Endothelial cell of umbilical vein (primary cell): ENCODE results near the gene CPA2. TPM values are rescaled to one million over a fixed set of nuclear protein-coding genes. Genes with fewer than 3 reads are reported as not detected.
"Not testable (repeated sequence)": the region's sequence is repeated elsewhere in the genome, so short reads cannot be mapped to it uniquely, and the experiment has no call there.

Source experiments
- BruUV-seq: library from RNA; stranded (reverse); fragments of 400-500 nt; replicated peaks from 2 replicates; lab custom pipeline; 2021; lab: Mats Ljungman, UMichigan
- CTCF ChIA-PET: fragments of 300-600, 350-600 bp; sonication (Branson Sonifier 250); formaldehyde crosslinking; loops from one replicate; lab custom pipeline; 2021; ENCODE audit warnings: antibody characterized with exemption, inconsistent platforms; lab: Charles Lee
- POLR2A ChIA-PET: fragments of 300-600, 350-600 bp; sonication (Branson Sonifier 250); formaldehyde crosslinking; loops from one replicate; lab custom pipeline; 2021; ENCODE audit warnings: antibody characterized with exemption, inconsistent platforms; lab: Charles Lee
- DNase-seq: peaks from one replicate; pipeline ENCODE4 v3.0.0-alpha.2; 2011; ENCODE audit warnings: low read depth, low spot score
- FAIRE-seq: peaks from 2 replicates; lab custom pipeline; 2011; peaks lifted over from hg19 to GRCh38; lab: Jason Lieb, UNC
- H2AFZ ChIP-seq: 2 replicates; pipeline ENCODE4 v1.6.0; 2012; ENCODE audit warnings: low read depth, low read length, control low read depth, inconsistent platforms
- H3K27ac ChIP-seq: 2 replicates; pipeline ENCODE4 v1.5.1; 2011; ENCODE audit warnings: low read depth, mild to moderate bottlenecking, control low read depth, low read length, moderate library complexity; ENCODE audit not compliant: insufficient read depth
- H3K27me3 ChIP-seq, 2 experiments: 2 replicates each; pipeline versions ENCODE4 v1.6.0 to v1.6.1; 2011; ENCODE audit warnings: low read length in 2 of 2, mixed read lengths in 1 of 2; ENCODE audit not compliant: control insufficient read depth in 2 of 2, insufficient read depth in 2 of 2
- H3K36me3 ChIP-seq, 2 experiments: 2 replicates in 1 of 2; 3 replicates in 1 of 2; pipeline ENCODE4 v1.5.1; 2011; ENCODE audit warnings: low read length in 2 of 2, mild to moderate bottlenecking in 1 of 2, moderate library complexity in 1 of 2; ENCODE audit not compliant: control insufficient read depth in 2 of 2, insufficient read depth in 2 of 2; ENCODE audit errors: extremely low read depth in 1 of 2
- H3K4me1 ChIP-seq: 3 replicates; pipeline ENCODE4 v1.5.1; 2011; ENCODE audit warnings: mild to moderate bottlenecking, low read length; ENCODE audit not compliant: control insufficient read depth, insufficient read depth; ENCODE audit errors: extremely low read depth
- H3K4me2 ChIP-seq: 2 replicates; pipeline ENCODE4 v1.6.1; 2011; ENCODE audit warnings: low read length, control low read depth, mixed read lengths; ENCODE audit not compliant: insufficient read depth
- H3K4me3 ChIP-seq, 3 experiments: fragments of 200-600 bp in 1 of 3; sonication (generic), shearing (Covaris generic) in 1 of 3; replicated peaks in 1 of 3; 2 replicates each; pipeline ENCODE4 v1.5.1; 2011 to 2016; ENCODE audit warnings: control low read depth in 3 of 3, low read length in 3 of 3, mild to moderate bottlenecking in 2 of 3, inconsistent platforms in 1 of 3, low read depth in 1 of 3, moderate library complexity in 1 of 3; ENCODE audit not compliant: insufficient read depth in 1 of 3
- H3K79me2 ChIP-seq: 2 replicates; pipeline ENCODE4 v1.6.0; 2012; ENCODE audit warnings: low read length, inconsistent platforms; ENCODE audit not compliant: control insufficient read depth, insufficient read depth
- H3K9ac ChIP-seq: replicated peaks from 2 replicates; pipeline ENCODE3; 2011; ENCODE audit warnings: low read length, control low read depth; ENCODE audit not compliant: insufficient read depth; ENCODE audit errors: extremely low read depth
- H3K9me1 ChIP-seq: replicated peaks from 3 replicates; pipeline ENCODE4 v1.6.0; 2011; ENCODE audit warnings: mild to moderate bottlenecking, low read length; ENCODE audit not compliant: control insufficient read depth, insufficient read depth; ENCODE audit errors: extremely low read depth
- H3K9me3 ChIP-seq: replicated peaks from 2 replicates; pipeline ENCODE4 v1.5.1; 2012; ENCODE audit warnings: low read length, inconsistent platforms; ENCODE audit not compliant: control insufficient read depth, insufficient read depth
- H4K20me1 ChIP-seq: replicated peaks from 2 replicates; pipeline ENCODE3; 2011; ENCODE audit warnings: mild to moderate bottlenecking, low read length; ENCODE audit not compliant: control insufficient read depth, insufficient read depth; ENCODE audit errors: extremely low read depth
- EZH2 ChIP-seq: IDR thresholded peaks from 2 replicates; pipeline ENCODE4 v1.6.1; 2012; ENCODE audit warnings: borderline replicate concordance, low read depth, mild to moderate bottlenecking, moderate library complexity, low read length, inconsistent platforms; ENCODE audit not compliant: severe bottlenecking
- FOS ChIP-seq: IDR thresholded peaks from 2 replicates; pipeline ENCODE4 v1.6.1; 2011; ENCODE audit warnings: mild to moderate bottlenecking, low read length, moderate library complexity, borderline replicate concordance; ENCODE audit not compliant: insufficient read depth
- GATA2 ChIP-seq: IDR thresholded peaks from 2 replicates; pipeline ENCODE4 v1.7.0; 2011; ENCODE audit warnings: low read depth, mild to moderate bottlenecking, moderate library complexity, mixed read lengths, low read length; ENCODE audit not compliant: insufficient read length, insufficient read depth
- POLR2AphosphoS5 ChIP-seq: IDR thresholded peaks from 2 replicates; pipeline ENCODE4 v1.6.1; 2012; ENCODE audit warnings: low read depth, mild to moderate bottlenecking, control low read depth, low read length, moderate library complexity; ENCODE audit not compliant: insufficient read depth
- dilution Hi-C: fragments of 300-500 bp; cut with MboI; formaldehyde crosslinking; loops from one replicate; pipeline ENCODE4 v1.15.0; 2019; ENCODE audit warnings: low sequenced_read_pairs; ENCODE audit not compliant: extremely low pct_ligation_motif_present
- intact Hi-C: fragments of 100-400 bp; cut with micrococcal nuclease; formaldehyde crosslinking; loops from one replicate; pipeline ENCODE4 v1.10.0; 2022
- polyA plus RNA-seq, 4 experiments: library from polyadenylated mRNA; depleted of rRNA in 3 of 4; stranded (reverse) in 3 of 4; unstranded in 1 of 4; fragments of >200 nt; gene quantifications; 2 replicates each; pipeline versions ENCODE4 v1.2.1 to v1.2.3, GENCODE V29; 2011 to 2012; ENCODE audit warnings: missing spikeins in 1 of 4
- total RNA-seq: library from RNA; stranded (reverse); gene quantifications from 2 replicates; pipeline ENCODE4 v1.2.3, GENCODE V29; 2021

The CPA2 gene
- total and polyA plus RNA-seq, 2 donors (not counting 3 experiments of a cell fraction or from before 2014, with no cell fraction given): not detected

GRCh38 chr7:130228840-130229502, 37.7 kb upstream of the CPA2 start:
- no TSS peak for BruUV-seq
- intact Hi-C loops (no loop called here), dilution Hi-C loops (no loop called here)
- FAIRE-seq: no peak
- no peak overlapping the region for H2AFZ ChIP-seq
- no peaks in the 10 kb centered on the region for H4K20me1 ChIP-seq
- no peaks in the 10 kb centered on the region for H3K79me2 ChIP-seq
- no peak overlapping the region for H3K4me3 ChIP-seq
- no peak for TF ChIP-seq EZH2
- no peak for TF ChIP-seq POLR2AphosphoS5
- no peak for TF ChIP-seq FOS
- no peak for TF ChIP-seq GATA2
- H3K9ac ChIP-seq: no peak overlapping the region
- no peaks in the 10 kb centered on the region for H3K9me3 ChIP-seq
- H3K4me2 ChIP-seq: no peak overlapping the region
- no peaks in the 10 kb centered on the region for H3K36me3 ChIP-seq
- no peak overlapping the region for H3K27ac ChIP-seq
- no peaks in the 10 kb centered on the region for H3K27me3 ChIP-seq
- H3K4me1 ChIP-seq: no peaks in the 10 kb centered on the region
- H3K9me1 ChIP-seq: no peaks in the 10 kb centered on the region
- no peak for DNase-seq
- ChIA-PET POLR2A (no interaction called here), CTCF (no interaction called here)

- POLR2A ChIA-PET, CTCF ChIA-PET, H3K27ac ChIP-seq, H3K9ac ChIP-seq, dilution Hi-C loops, BruUV-seq, FAIRE-seq, H3K4me1 ChIP-seq, intact Hi-C loops, H3K79me2 ChIP-seq, H3K36me3 ChIP-seq, H3K9me3 ChIP-seq, DNase-seq, H2AFZ ChIP-seq, H3K9me1 ChIP-seq, H3K27me3 ChIP-seq, H3K4me2 ChIP-seq, H3K4me3 ChIP-seq, H4K20me1 ChIP-seq: not testable (repeated sequence)
These were observed 36.7 kb upstream of the CPA2 start for GRCh38 chr7:130229981-130230380.
